Stomach (tissue), 4 donors: ENCODE data around the gene KLHL22.

ENCODE experiments used
- CTCF ChIP-seq, 7 experiments: fragments of 450-650 bp in 4 of 7; fragments of 200-600 bp in 3 of 7; sonication (generic) in 3 of 7; IDR thresholded peaks; one replicate each; pipeline ENCODE4 v1.5.1; 2016 to 2019; ENCODE audit warnings: antibody characterized with exemption in 7 of 7, control low read depth in 2 of 7, mild to moderate bottlenecking in 1 of 7
- EP300 ChIP-seq: sonication (generic); formaldehyde crosslinking; IDR thresholded peaks from one replicate; pipeline ENCODE4 v1.6.1; 2017; ENCODE audit warnings: antibody characterized with exemption
- POLR2A ChIP-seq, 4 donors: fragments of 450-650 bp; IDR thresholded peaks; one replicate each; pipeline ENCODE4 v1.6.1; 2016; ENCODE audit warnings: antibody characterized with exemption in 4 of 4, control low read depth in 2 of 4, mild to moderate bottlenecking in 1 of 4, moderate library complexity in 1 of 4
- POLR2AphosphoS5 ChIP-seq, 3 donors: sonication (generic); formaldehyde crosslinking; IDR thresholded peaks; one replicate each; pipeline ENCODE4 v1.6.1; 2016; ENCODE audit warnings: antibody characterized with exemption in 3 of 3

GRCh38 chr22:20465759-20466077 is 29.9 kb downstream of the KLHL22 start:
- TF ChIP-seq CTCF (IDR thresholded peaks at IDR 0.05) = no peak
- no peak for TF ChIP-seq POLR2A (IDR thresholded peaks at IDR 0.05)
- no peak for TF ChIP-seq EP300
- no peak for TF ChIP-seq POLR2AphosphoS5 (IDR thresholded peaks at IDR 0.05)
